ENCODE data around the gene ITPKC. TPM values are rescaled to one million over a fixed set of nuclear protein-coding genes. Genes with fewer than 3 reads are reported as not detected.

The ITPKC gene
- total and polyA plus RNA-seq, 4 donors = 28.0 to 97.2 (median 43.1) TPM

DNA sequence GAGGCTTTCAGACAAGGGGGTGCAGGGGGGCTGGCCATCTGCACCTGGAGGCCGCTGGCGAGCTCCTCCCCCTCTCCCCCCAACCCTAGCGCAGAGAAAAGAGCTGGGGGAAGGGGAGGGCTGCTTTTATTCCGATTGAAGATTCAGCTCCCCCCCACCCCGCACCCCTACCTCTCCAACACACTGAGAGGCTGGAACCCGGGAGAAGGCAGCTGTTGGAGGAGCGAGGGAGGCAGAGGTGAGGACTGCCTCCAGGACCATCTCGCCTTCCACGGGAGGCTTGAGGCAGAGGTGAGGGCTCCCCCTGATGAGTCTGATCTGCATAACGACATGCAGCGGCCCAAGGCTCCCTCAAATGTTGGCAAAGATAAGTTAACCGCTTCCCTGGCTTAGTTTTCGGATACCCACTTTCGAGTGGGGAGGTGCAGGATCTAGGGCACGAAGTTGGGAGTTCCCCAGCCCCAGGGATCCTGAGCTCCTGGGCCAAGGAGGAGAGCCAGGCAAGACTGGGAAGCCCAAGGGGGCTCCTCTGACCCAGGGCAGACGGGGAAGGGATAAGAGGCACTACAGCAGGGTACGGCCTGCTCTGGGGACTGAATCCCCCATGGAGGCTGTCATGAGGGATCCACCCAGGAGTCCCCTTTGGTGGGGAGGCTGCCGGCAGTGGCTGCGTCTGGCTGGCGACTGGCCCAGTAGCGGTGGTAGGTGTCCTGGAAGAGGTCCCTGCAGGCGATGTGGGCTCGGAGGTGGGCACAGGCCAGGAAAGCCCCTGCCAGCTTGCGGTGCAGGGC is 25.3 kb upstream of the ITPKC start:
- H3K36me3 ChIP-seq (ENCODE audit: control insufficient read depth in 4 of 4, insufficient read depth in 4 of 4, low read length in 4 of 4) = peaks cover 3 to 27% (median 6%) of the 10 kb centered on the region in 4 donors
- H3K4me1 ChIP-seq (ENCODE audit: control insufficient read depth in 5 of 5, insufficient read depth in 5 of 5, low read length in 5 of 5) = peaks cover 0 to 36% (median 14%) of the 10 kb centered on the region in 5 donors
- ATAC-seq (ENCODE audit: insufficient read depth, low FRiP score) (no peak), DNase-seq (peak in 2 of 3 donors; percentile 9 to 15)
- H3K27me3 ChIP-seq (ENCODE audit: control insufficient read depth in 3 of 3, insufficient read depth in 3 of 3, low read length in 2 of 3) = no peaks in the 10 kb centered on the region
- peak overlapping the region; percentile 65 to 82 for H3K27ac ChIP-seq (ENCODE audit: low read depth in 1 of 2, low read length in 1 of 2)
- H3K4me3 ChIP-seq = no peak overlapping the region
- TF ChIP-seq, protein P1, sequence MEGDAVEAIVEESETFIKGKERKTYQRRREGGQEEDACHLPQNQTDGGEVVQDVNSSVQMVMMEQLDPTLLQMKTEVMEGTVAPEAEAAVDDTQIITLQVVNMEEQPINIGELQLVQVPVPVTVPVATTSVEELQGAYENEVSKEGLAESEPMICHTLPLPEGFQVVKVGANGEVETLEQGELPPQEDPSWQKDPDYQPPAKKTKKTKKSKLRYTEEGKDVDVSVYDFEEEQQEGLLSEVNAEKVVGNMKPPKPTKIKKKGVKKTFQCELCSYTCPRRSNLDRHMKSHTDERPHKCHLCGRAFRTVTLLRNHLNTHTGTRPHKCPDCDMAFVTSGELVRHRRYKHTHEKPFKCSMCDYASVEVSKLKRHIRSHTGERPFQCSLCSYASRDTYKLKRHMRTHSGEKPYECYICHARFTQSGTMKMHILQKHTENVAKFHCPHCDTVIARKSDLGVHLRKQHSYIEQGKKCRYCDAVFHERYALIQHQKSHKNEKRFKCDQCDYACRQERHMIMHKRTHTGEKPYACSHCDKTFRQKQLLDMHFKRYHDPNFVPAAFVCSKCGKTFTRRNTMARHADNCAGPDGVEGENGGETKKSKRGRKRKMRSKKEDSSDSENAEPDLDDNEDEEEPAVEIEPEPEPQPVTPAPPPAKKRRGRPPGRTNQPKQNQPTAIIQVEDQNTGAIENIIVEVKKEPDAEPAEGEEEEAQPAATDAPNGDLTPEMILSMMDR (IDR thresholded peaks at IDR 0.05; ENCODE audit: control extremely low read depth, extremely low read depth) = no peak
- no peak overlapping the region for H3K9ac ChIP-seq (ENCODE audit: insufficient read depth in 1 of 2, low read length in 2 of 2)
- H3K9me3 ChIP-seq (ENCODE audit: control insufficient read depth in 4 of 4, insufficient read depth in 3 of 4, low read length in 3 of 4) = no peaks in the 10 kb centered on the region
- WGBS, 2 donors = 69 to 77% methylated on average over 23 to 24 of the region's 24 CpGs

DNA sequence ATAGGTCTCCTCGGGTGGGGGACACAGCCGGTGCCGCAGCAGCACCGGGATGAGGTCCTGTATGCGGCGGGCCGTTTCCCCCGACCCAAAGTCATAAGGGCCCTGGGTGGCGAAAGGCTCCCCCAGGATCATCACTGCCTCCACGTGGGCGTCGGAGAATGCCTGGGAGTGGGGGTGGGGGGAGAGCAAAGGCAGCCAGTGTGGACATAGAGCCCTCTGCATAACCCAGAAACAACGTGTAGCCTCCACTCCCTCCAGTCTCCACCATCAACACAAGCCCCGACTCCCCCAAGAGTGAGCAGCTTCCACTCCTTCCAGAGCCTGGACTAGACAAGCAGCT is 24.7 kb upstream of the ITPKC start:
- TF ChIP-seq, protein P1 (IDR thresholded peaks at IDR 0.05; ENCODE audit: control extremely low read depth, extremely low read depth) = no peak
- ATAC-seq (ENCODE audit: insufficient read depth, low FRiP score) = no peak
- Histone ChIP-seq H3K9me3 (ENCODE audit: control insufficient read depth in 4 of 4, insufficient read depth in 3 of 4, low read length in 3 of 4) (no peaks in the 10 kb centered on the region), H3K27me3 (ENCODE audit: control insufficient read depth in 3 of 3, insufficient read depth in 3 of 3, low read length in 2 of 3) (no peaks in the 10 kb centered on the region), H3K36me3 (ENCODE audit: control insufficient read depth in 4 of 4, insufficient read depth in 4 of 4, low read length in 4 of 4) (peaks cover 3 to 27% (median 7%) of the 10 kb centered on the region in 4 donors), H3K4me3 (no peak overlapping the region), H3K9ac (ENCODE audit: insufficient read depth in 1 of 2, low read length in 2 of 2) (no peak overlapping the region), H3K27ac (ENCODE audit: low read depth in 1 of 2, low read length in 1 of 2) (peak overlapping the region in 1 of 2 donors; percentile 65), H3K4me1 (ENCODE audit: control insufficient read depth in 5 of 5, insufficient read depth in 5 of 5, low read length in 5 of 5) (peaks cover 0 to 35% (median 14%) of the 10 kb centered on the region in 5 donors)
- WGBS, 2 donors = 90 to 91% methylated on average over 11 to 14 of the region's 14 CpGs
- DNase-seq = no peak

DNA sequence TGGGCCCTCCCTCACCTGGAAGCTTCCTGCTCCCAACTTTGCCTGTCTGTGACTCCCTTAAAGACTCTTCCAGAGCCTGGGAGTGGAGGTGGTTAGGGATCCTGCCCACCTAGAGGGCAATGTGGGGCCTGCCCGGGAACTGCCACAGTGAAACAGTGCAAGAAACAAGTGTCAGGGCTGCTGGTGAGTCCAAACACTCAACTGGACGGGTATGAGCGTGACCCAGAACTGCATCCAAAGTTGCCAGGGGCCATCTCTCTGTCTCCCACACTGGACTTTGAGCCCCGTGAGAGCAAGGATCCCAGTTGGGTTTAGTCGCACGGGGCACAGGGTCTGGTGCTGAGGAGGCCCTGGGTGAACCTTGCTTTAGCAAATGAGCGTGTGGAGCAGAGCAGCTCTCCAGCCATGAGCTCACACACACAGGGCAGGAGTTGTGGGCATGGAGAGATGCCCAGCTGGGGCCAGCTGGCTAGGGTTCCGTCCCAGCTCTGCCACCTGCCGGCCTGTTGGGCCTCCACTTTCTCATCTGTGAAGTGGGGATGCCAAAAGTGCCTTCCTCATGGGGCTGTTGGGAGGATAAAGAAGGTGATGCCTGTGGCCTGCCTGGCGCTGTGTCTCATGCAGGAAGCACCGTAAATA is 23.6 kb upstream of the ITPKC start:
- DNase-seq (no peak), ATAC-seq (ENCODE audit: insufficient read depth, low FRiP score) (no peak)
- Histone ChIP-seq H3K9me3 (ENCODE audit: control insufficient read depth in 4 of 4, insufficient read depth in 3 of 4, low read length in 3 of 4) (no peaks in the 10 kb centered on the region), H3K9ac (ENCODE audit: insufficient read depth in 1 of 2, low read length in 2 of 2) (no peak overlapping the region), H3K4me3 (no peak overlapping the region), H3K27ac (ENCODE audit: low read depth in 1 of 2, low read length in 1 of 2) (no peak overlapping the region), H3K27me3 (ENCODE audit: control insufficient read depth in 3 of 3, insufficient read depth in 3 of 3, low read length in 2 of 3) (no peaks in the 10 kb centered on the region), H3K36me3 (ENCODE audit: control insufficient read depth in 4 of 4, insufficient read depth in 4 of 4, low read length in 4 of 4) (peaks cover 3 to 27% (median 8%) of the 10 kb centered on the region in 4 donors), H3K4me1 (ENCODE audit: control insufficient read depth in 5 of 5, insufficient read depth in 5 of 5, low read length in 5 of 5) (peaks cover 0 to 24% (median 10%) of the 10 kb centered on the region in 5 donors)
- TF ChIP-seq, protein P1 (IDR thresholded peaks at IDR 0.05; ENCODE audit: control extremely low read depth, extremely low read depth) = no peak
- WGBS, 2 donors = 92 to 96% methylated on average over 11 of the region's 11 CpGs

Data from lung (tissue), 12 donors.